ENCODE measurements around the gene MARCHF3.
A peak's percentile ranks its signal among the peaks of the same experiment; 100 is the strongest.
"Not testable (repeated sequence)": the region's sequence is repeated elsewhere in the genome, so short reads cannot be mapped to it uniquely, and the experiment has no call there.

Gene MARCHF3

DNA sequence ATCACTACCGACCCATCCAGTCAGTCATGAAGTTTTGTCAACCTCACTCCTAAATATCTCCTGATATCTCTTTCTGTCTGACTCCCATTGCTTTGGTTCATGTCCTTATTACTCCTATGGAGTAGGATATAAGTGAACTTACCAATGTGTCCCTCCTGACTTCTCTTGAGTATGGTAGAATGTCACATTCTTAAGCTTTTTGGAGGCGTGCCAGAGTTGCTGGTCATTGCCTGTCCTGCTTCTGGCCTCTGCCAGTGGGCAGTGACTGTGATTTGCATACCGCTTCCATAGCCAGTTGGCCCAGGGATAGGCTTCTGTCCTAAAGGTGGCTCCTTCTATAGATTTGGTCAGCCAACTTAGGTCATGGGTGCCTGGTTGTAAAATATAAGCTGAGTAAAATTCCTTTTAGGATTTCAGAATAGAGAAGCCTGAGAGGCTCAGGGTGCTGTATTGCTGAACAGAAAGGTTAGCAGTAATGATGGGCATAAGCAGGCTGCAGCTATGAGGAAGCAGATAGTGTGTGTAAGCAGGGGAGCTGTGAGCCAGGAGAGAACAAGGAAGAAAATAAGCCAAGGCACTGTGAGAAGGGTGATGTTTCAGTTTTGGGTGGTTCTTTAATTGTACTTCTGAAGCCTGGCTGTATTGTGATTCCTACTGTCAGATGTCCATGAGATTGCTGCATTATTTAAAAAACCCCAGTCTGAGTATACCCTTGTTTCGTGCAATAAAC is 16.1 kb upstream of the MARCHF3 start:
- no peak for DNase-seq

DNA sequence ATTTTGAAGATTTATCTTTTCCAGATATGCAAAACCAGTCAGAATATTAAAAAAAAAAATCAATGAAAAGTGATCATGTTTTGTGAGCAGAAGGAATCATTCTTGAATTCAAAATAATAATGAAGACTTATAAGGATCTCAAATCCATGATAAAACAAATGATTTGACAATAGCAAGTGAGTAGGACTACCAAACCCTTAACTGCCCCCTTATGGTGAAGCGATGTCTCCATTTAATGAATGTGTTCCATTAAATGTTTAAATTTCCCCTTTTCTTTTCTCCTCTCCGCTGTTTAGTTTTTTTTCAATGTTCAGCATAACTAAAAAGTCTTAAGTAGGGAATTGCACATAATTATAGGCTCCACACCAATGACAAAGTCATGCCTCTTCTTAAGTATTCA is 12.2 kb upstream of the MARCHF3 start:
- no peak for DNase-seq

DNA sequence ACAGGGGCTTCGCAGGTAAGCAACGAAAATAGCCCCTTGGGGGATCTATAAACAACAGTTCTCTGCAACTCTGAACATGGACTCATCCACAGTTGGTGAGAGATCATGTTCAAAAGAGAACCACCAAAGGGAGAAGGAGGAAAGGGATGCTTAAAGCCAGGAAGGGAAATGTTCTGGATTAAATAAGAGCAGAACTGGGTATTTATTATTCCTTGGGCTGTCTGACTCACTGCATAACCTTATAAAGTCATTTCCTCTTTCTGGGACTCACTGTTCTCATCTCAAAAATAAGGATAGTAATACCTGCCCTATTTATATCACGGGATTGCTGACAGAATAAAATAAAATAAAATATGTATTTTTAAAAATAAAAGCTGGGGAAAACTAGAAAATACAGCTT is 11.2 kb upstream of the MARCHF3 start:
- no peak for DNase-seq

DNA sequence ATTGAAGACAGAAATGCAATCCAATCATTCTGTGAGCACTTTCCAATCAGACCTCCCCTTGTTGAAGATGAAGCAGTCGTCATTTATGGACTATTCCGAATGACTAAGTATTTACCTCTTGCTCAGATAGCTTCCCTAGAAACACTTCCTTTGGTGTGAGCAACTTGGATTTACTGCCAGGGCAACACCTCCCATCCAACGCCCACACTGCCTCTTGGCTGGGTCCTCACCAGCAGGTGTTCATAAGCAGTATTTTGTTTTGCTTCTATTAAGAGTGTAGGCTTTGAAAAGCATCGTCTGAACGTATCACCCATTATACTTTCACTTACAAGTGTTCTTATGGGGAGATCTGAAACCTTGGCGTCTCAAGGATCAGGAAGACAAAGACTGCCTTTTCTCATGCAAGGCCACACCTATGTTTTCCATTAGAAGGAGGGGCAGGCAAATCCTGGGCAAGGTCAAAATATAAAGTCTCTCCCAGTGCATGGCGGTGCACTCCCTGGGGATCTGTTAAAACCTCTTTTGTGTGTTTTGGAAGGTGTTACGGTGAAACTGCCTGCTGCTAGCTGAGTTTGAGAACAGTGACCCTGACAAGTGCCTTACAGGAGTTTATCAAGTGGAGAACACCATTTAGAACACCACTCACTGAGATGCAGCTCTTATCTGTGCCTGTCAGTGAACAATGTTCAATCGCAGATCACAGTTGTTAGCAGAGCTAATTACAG is 10.6 kb upstream of the MARCHF3 start:
- DNase-seq: no peak

DNA sequence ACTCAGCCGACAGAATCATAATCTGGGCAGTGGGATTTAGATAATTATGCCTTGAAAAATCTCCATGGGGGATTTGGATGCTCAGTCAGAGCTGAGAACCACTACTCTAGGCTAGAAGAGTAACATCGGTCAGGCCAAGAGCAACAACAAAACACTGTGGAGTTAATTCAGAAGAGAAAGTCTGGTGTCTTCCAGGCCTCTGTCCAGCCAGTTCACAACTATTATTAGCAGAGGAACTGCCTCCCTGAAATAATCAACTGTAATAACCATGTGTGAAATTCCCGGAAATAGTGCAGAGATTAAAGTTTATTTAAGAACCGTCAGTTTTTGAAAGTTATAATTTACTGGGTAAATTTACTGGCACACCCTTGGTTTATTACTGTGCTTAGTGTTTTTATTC is 8.2 kb upstream of the MARCHF3 start:
- DNase-seq: no peak

DNA sequence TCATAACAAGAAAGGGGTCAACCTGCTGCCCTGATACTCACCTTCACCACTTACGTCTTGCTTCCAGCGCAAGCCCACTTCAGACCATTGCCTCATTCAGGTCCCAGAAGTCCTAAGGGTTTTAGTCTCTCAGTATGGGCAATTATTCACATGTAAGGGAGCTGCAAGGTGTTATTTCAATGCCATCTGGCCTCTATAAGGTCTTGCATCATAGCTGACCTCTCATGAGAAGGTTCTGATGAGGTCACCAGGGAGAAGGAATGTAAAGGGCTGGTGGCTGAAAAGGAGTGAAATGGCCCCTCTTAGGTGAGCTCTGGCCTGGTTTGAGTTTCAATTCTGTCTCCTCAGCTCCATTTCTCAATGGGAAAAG is 1.5 kb upstream of the MARCHF3 start:
- no peak for DNase-seq

DNA sequence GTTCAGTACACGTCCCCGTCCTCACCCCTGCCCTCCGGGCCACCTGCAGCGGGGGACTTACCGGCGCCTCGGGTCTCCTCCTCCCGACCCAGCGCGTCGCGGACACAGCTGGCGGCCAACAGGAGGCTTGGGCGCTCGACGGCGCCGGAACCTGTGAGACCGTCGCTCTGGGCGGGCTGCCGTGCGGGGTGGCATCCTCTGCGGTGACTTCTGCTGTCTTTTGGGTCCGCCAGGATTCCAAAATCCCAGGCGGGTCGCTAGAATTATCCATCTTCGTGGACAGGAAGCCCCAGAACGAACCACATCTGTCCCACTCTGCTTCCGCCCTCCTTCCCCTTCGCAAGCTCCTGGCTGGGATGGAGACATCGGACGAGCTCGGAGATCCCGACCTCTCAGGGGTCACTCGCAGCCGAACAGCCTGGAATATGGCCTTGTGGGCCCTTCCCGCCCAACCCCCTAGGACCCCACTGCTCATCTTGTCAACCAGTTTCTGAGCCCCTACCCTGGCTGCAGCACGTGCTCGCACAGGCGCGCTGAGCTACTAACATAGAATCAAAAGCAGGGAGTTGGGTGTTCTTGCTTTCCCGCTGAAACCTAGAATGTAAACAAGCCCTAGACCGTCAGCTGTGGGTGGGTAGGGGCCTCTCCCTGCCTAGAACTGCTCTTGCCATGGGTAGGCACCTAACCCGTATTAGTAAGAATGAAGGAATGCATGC is 947 bp upstream of the MARCHF3 start:
- no peak for DNase-seq

DNA sequence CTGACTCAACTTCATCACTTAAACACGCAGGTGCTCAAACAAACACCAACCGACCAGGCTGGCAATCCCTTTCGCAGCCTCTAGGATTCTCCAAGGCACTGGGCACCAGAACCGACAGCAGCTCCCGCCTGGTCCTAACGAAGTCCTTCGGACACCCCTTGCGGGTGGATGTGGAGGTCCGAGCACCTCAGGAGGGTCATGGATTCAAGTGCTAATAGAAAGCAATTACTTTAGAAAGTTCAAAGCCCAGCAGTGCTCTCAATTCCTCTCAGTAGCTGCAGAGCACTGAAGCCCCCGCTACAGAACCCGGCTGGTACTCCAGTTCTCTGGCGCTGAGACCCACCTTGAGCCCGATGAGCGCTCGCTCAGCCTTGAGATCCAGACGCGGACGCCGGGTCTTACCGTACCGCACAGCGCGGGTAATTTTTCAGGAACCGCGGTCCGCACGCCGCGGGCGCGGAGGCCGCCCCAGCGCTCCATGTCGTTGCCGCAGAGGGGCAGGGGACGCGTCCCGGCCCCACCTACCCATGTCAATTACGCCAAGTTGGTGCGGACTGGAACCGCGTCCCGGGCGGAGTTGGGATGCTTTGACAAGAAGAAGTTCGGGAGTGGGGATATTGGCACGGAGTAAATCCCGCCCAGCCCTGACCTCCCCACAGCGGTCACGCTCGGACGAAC is 638 bp downstream of the MARCHF3 start:
- DNase-seq: peak; percentile 19

DNA sequence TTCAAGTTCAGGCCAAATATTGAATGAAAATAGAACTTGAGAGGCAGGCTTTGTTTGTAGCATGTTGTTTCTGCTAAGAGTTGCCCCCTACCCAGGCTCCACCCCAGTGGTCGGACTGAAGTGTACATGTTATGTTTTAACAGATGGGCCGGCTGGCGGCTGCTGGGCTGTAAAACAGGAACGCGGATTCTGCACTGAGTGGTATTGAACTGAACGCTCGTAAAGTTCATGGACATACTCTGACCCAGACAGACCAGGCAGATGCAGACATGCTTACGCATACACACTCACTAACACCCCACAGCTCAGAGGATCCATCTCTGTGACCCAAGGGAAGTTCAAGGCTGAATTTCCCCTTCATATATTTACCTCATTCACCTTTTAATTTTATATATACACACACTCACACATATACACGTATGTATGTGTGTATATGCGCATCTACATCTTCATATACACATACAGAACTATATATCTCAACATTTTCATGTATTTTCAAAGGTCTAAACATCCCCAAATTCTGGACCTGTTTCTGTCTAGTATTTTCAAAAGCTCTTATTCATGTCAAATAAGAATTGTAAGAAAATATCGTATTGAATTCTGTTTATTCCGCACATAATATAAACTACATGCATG is 1.4 kb downstream of the MARCHF3 start:
- no peak for DNase-seq

DNA sequence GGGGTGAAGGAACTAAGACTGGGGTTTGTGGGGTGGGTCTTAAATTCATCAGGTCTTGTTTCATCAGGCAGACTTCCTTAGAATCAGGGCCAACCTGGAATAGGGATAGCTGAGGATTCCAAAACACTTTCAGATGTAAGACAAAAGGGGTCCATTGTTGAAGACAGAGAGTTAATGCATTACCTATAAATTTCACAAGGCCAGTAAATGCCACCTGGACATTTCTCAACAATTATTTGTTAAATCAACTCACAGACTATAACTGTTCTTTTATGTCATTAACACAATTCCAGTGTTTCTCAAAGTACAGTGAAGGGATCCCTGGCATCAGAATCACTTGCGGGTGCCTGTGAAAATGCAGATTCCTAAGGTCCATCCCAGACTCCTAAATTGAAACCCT is 2.8 kb downstream of the MARCHF3 start:
- DNase-seq: no peak

DNA sequence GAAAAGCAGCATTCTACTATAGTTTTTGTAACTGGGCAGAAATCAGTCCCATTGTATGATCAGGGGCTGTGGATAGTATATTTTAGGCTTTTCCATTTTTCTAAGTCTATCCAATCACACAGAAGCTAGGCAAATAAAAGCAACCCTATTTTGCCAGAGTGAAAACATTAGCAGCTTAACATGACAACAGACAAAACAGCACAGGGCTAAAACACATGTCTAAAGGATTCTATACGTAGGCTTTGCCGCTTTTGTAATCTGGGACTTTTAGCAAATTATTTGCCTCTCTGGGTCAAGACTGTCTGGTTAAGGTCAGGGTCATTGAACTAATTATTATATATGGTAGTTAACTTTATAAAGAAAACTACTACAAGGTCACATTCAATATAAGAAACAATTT is 4.2 kb downstream of the MARCHF3 start:
- no peak for DNase-seq

DNA sequence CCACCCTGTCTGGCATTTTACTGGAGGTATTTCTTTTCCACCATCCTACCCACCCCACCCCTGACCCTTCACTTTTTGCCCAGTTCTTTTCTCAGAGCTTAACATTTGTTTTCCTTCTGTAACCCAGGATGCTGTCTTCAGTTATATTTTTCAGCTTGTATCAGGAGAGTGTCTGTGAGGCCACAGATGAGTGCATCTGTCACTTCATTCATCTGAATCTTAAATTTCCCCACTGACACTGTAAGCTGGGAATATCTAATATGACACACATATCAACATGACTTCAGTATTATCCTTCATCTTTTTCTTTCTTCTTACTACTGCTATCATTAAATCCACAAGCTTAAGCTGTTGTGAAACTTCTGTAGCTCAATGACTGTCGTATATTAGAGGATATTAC is 4.9 kb downstream of the MARCHF3 start:
- no peak for DNase-seq

DNA sequence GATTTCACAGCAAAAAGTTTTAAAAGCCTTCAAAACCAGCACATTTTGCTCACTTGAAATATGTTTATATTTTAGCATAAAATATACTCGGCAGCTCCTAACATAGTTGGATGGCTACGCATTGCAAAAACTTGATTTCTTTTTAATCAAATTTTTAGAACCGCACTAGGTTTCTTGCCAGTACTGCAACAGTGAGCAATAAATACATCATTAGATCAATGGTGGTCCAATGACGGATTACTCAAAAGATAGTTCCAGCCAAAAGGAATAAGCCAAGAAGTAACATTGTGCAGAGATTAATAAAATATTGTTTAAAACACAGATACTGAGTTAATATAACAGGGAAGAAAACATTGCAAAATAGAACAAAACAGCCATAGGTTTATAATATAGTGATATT is 5.5 kb downstream of the MARCHF3 start:
- DNase-seq: no peak

DNA sequence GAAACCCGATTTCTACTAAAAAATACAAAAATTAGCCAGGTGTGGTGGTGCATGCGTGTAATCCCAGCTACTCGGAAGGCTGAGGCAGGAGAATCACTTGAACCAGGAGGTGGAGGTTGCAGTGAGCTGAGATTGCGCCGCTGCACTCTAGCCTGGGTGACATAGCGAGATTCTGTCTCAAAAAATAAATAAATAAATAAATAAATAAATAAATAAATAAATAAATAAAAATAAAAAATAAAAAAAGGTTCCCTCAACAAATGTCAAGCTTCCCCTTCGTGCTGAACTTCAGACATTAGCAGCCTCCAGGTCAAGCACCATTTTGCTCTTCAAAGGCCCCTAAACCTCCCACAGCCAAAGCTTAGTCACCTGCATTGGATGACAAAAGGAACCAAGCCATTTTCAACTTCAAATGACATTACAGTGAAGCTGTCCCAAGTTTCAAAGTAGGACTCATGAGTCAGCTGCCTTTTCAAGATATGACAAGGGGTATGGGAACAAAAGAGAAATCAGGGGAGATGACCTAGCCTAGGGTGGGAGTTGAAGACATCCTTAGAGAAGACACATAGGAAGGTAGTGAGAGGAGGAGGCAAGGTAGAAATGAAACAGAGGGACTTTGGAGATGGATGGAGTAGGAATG is 6.7 kb downstream of the MARCHF3 start:
- DNase-seq: not testable (repeated sequence)

DNA sequence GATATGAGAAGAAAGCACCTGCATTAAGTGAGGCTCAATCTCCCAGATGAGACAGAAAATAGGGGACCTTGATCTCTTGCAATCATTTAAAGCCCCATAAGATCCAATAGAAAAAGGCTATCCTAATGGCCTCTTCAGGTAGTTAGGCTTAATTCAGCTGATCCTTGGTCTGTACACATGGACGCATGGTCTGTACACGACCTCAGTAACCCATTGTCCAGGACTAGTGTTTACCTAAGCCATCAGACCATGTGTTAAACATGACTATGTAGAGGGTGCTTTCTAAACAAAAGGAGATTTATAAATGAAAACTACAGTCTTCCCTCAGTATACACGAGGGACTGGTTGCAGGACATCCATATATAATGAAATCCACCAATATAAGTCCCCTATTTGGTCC is 7.5 kb downstream of the MARCHF3 start:
- no peak for DNase-seq

DNA sequence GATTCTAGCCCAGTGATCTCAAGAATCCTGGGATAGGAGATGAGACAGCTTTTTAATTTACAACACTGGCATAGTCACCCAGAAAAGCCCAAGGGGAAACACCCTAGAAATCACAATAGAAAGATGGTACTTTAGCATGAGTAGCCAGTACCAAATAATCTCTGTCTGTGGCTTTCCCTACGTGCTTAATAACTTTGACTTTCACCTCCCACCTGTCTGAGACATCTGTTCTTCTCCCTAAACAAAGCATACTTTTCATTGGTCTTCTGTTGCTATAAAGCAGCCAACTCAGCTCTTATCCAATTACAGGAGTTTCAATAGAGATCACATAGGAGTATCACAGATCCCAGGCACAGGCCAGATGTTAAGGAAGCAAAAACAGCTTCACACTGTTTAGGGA is 10.4 kb downstream of the MARCHF3 start:
- no peak for DNase-seq

DNA sequence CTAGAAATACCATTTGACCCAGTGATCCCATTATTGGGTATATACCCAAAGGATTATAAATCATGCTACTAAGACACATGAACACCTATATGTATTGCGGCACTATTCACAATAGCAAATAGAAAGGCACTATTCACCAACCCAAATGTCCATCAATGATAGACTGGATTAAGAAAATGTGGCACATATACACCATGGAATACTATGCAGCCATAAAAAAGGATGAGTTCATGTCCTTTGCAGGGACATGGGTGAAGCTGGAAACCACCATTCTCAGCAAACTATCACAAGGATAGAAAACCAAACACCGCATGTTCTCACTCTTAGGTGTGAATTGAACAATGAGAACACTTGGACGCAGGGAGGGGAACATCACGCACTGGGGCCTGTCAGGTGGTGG is 13.6 kb downstream of the MARCHF3 start:
- DNase-seq: not testable (repeated sequence)

DNA sequence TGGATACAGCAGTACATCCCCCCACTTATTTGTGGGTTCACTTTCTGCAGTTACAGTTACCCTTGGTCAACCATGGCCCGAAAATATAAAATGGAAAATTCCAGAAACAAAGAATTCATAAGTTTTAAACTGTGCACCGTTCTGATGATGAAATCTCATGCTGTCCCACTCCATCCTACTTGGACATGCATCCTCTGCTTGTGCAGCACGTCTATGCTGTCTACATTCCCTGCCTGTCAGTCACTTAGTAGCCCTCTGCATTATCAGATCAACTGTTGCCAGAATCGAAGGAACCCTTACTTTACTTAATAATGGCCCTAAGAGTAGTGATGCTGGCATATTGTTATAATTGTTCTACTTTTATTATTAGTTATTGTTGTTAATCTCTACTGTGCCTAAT is 14.6 kb downstream of the MARCHF3 start:
- DNase-seq: no peak

DNA sequence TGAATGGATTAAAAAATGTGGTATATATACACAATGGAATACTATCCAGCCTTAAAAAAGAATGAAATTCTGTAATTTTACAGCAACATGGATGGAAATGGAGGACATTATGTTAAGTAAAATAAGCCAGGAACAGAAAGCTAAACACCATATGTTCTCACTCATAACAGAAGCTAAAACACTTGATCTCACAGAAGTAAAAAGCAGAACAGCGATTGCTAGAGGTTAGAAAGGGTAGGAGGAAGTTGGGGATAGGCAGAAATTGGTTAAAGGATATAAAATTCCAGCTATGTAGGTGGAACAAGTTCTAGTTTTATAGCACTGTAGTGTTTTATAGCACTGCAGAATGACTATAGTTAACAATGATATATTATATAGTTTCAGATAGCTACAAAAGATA is 15.8 kb downstream of the MARCHF3 start:
- DNase-seq: no peak

DNA sequence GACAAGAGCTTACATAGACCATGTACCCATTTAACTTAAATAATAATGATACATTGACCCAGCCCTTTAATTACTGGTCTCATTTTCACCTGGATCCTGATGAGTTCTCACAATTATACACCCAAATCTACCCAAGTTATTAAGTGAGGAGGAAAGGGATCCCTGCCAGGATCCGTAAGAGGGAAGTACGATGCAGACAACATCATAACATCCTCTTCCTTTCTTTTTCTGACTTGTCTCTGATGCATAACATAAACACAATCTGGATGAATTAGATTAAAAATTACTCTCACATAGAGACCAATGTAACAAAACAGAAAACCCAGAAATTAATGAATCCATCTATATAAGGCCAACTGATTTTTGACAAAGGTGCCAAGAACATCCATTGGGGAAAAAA is 17.0 kb downstream of the MARCHF3 start:
- no peak for DNase-seq

DNA sequence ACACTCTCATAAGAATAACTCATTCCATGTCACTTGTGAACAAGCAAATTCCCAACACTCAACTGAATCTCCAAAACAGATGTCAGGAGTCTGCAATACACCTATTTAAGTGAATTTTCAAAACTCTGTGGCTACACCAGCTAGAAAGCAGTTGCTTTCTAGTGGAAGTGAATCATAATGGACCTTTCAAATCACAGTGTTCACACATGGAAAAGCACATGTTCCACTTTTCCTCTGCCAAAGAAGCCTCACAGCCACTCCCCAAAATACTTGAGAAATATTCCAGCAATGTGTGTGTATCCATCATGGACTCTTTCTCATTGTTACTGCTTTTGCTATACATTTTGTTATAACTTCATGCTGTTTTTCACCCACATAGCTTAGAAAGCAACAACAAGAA is 17.4 kb downstream of the MARCHF3 start:
- no peak for DNase-seq

DNA sequence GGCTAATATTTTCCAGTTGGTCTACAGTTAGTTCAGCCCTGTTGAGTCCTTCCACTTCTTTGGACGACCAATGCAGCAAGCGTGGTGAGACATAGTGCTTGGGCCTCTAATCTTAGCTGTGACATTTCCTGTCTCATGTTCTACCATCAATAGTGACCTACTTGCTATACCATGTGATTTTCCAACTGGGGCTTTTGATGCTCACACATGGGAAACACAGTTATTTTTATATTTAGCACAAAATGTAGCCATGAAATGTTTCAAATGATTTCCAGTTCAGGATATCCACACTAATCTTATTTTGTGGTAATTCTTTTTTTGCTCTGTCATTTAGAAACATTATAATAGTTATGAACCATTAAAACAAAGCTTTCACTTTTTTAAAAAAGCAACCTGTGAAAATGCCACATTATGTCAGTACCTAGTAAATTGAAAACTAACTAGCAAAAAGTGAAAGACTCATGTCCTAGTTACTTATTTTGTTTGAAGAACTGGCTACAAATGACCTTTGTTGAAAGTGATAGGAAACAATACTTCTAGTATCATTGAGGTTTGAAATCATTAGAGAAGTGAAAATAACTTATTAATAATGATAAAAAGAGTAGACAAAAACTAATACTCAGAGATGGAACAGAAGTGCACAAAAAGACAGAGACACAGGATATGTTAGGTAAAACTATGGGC is 18.3 kb downstream of the MARCHF3 start:
- DNase-seq: no peak
